ENCODE results near the gene FBXL17. TPM values are rescaled to one million over a fixed set of nuclear protein-coding genes. Genes with fewer than 3 reads are reported as not detected.

Gene FBXL17
- total RNA-seq, 1 experiment from 2014 or later, result 18.2 TPM

- ChIA-PET POLR2A (interaction anchor here (1.1 kb wide), 1 partner anchor 10 kb away, joined by 3 read pairs; no protein-coding TSS in a partner anchor), CTCF (interaction anchor here (0.6 kb wide), 1 partner anchor 28 kb away, joined by 4 read pairs; no protein-coding TSS in a partner anchor)
- no peak for DNase-seq (ENCODE audit: unreplicated experiment)
- peaks cover 6% of the 10 kb centered on the region for H3K4me1 Mint-ChIP-seq (ENCODE audit: insufficient read depth, unreplicated experiment)
- H3K9me3 Mint-ChIP-seq (ENCODE audit: unreplicated experiment), result peaks cover 7% of the 10 kb centered on the region
- H3K27me3 Mint-ChIP-seq (ENCODE audit: insufficient read depth, unreplicated experiment), result no peaks in the 10 kb centered on the region
- H3K27ac Mint-ChIP-seq (ENCODE audit: low read depth, unreplicated experiment), result no peak overlapping the region
- H3K4me3 Mint-ChIP-seq (ENCODE audit: unreplicated experiment), result no peak overlapping the region
- intact Hi-C loops (cut with micrococcal nuclease), result no loop called here
- no TSS peak for BruUV-seq (replicated peaks)
- TF ChIP-seq, protein P1, sequence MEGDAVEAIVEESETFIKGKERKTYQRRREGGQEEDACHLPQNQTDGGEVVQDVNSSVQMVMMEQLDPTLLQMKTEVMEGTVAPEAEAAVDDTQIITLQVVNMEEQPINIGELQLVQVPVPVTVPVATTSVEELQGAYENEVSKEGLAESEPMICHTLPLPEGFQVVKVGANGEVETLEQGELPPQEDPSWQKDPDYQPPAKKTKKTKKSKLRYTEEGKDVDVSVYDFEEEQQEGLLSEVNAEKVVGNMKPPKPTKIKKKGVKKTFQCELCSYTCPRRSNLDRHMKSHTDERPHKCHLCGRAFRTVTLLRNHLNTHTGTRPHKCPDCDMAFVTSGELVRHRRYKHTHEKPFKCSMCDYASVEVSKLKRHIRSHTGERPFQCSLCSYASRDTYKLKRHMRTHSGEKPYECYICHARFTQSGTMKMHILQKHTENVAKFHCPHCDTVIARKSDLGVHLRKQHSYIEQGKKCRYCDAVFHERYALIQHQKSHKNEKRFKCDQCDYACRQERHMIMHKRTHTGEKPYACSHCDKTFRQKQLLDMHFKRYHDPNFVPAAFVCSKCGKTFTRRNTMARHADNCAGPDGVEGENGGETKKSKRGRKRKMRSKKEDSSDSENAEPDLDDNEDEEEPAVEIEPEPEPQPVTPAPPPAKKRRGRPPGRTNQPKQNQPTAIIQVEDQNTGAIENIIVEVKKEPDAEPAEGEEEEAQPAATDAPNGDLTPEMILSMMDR (IDR thresholded peaks at IDR 0.05; ENCODE audit: unreplicated experiment), result no peak
- no peaks in the 10 kb centered on the region for H3K36me3 Mint-ChIP-seq (ENCODE audit: insufficient read depth, unreplicated experiment)
Observed at GRCh38 chr5:107916731-107917725, 464.9 kb downstream of the FBXL17 start.

GRCh38 chr5:107915176-107915812, 466.6 kb downstream of the FBXL17 start:
- ChIA-PET POLR2A (no interaction called here), CTCF (no interaction called here)
- H3K36me3 Mint-ChIP-seq (ENCODE audit: insufficient read depth, unreplicated experiment), result no peaks in the 10 kb centered on the region
- H3K9me3 Mint-ChIP-seq (ENCODE audit: unreplicated experiment), result peaks cover 7% of the 10 kb centered on the region
- H3K27me3 Mint-ChIP-seq (ENCODE audit: insufficient read depth, unreplicated experiment), result no peaks in the 10 kb centered on the region
- DNase-seq (ENCODE audit: unreplicated experiment), result peak; percentile 9
- intact Hi-C loops (cut with micrococcal nuclease), result no loop called here
- TF ChIP-seq, protein P1 (IDR thresholded peaks at IDR 0.05; ENCODE audit: unreplicated experiment), result no peak
- no peak overlapping the region for H3K4me3 Mint-ChIP-seq (ENCODE audit: unreplicated experiment)
- H3K27ac Mint-ChIP-seq (ENCODE audit: low read depth, unreplicated experiment), result no peak overlapping the region
- no TSS peak for BruUV-seq (replicated peaks)
- H3K4me1 Mint-ChIP-seq (ENCODE audit: insufficient read depth, unreplicated experiment), result peaks cover 6% of the 10 kb centered on the region

DNA sequence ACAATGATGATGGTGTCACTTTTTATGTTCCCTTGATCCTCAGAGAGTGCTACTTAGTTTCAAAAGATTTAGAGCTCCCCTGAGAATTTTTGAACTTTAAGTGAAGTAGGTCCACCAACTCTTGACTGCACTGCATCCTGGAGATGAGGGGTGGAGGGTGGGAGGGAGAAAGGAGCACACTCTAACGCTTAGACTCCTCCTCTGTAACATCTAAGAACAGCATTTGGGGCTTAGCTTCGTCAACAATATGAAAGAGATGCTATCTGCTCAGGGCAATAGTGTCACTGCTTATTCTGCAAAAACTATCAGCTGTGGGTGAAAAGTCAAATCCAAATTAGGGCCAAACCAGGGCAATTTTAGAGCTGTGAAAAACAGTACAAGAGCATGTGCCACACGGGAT, 468.4 kb downstream of the FBXL17 start:
- H3K4me3 Mint-ChIP-seq (ENCODE audit: unreplicated experiment), result no peak overlapping the region
- no peaks in the 10 kb centered on the region for H3K27me3 Mint-ChIP-seq (ENCODE audit: insufficient read depth, unreplicated experiment)
- ChIA-PET CTCF (interaction anchor here (0.6 to 1.1 kb wide), 4 partner anchors 33 to 253 kb away, joined by 3 to 4 read pairs (median 3); no protein-coding TSS in a partner anchor), POLR2A (no interaction called here)
- no peaks in the 10 kb centered on the region for H3K4me1 Mint-ChIP-seq (ENCODE audit: insufficient read depth, unreplicated experiment)
- TF ChIP-seq, protein P1 (IDR thresholded peaks at IDR 0.05; ENCODE audit: unreplicated experiment), result no peak
- no peak for DNase-seq (ENCODE audit: unreplicated experiment)
- H3K9me3 Mint-ChIP-seq (ENCODE audit: unreplicated experiment), result no peaks in the 10 kb centered on the region
- no peak overlapping the region for H3K27ac Mint-ChIP-seq (ENCODE audit: low read depth, unreplicated experiment)
- intact Hi-C loops (cut with micrococcal nuclease), result no loop called here
- no peaks in the 10 kb centered on the region for H3K36me3 Mint-ChIP-seq (ENCODE audit: insufficient read depth, unreplicated experiment)
- BruUV-seq (replicated peaks), result no TSS peak

DNA sequence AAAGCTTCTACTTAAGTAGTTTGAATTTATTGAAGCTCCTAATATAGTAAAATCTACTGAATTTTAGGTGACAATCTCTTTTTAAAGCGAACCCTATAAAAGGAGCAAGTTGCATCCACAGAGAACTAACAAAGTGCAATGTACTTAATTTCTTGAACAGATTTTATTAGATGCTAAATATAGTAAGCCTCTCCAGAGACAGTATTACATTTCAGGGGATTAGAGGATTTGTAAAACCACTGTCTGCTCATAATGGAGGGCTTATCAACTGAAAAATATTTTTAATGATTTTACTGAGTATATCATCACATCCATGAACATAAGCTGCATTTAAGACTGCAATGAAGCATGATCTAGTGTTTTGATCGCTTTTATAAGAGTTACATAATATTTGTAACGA, 481.2 kb downstream of the FBXL17 start:
- no peak for DNase-seq (ENCODE audit: unreplicated experiment)
- TF ChIP-seq, protein P1 (IDR thresholded peaks at IDR 0.05; ENCODE audit: unreplicated experiment), result no peak
- intact Hi-C loops (cut with micrococcal nuclease), result no loop called here
- Mint-ChIP-seq H3K27me3 (ENCODE audit: insufficient read depth, unreplicated experiment) (no peaks in the 10 kb centered on the region), H3K9me3 (ENCODE audit: unreplicated experiment) (no peaks in the 10 kb centered on the region), H3K36me3 (ENCODE audit: insufficient read depth, unreplicated experiment) (no peaks in the 10 kb centered on the region), H3K27ac (ENCODE audit: low read depth, unreplicated experiment) (no peak overlapping the region), H3K4me3 (ENCODE audit: unreplicated experiment) (no peak overlapping the region), H3K4me1 (ENCODE audit: insufficient read depth, unreplicated experiment) (no peaks in the 10 kb centered on the region)
- ChIA-PET CTCF (no interaction called here), POLR2A (no interaction called here)
- no TSS peak for BruUV-seq (replicated peaks)
